ENCODE measurements around the gene BCAS3. TPM values are rescaled to one million over a fixed set of nuclear protein-coding genes. Genes with fewer than 3 reads are reported as not detected.

BCAS3 gene
- polyA plus RNA-seq, 1 donor from 2014 or later = 23.2 TPM

GRCh38 chr17:61201211-61201610 lies 523.6 kb downstream of the BCAS3 start:
- Mint-ChIP-seq H3K27me3 (no peaks in the 10 kb centered on the region), H3K36me3 (no peaks in the 10 kb centered on the region), H3K4me1 (no peaks in the 10 kb centered on the region), H3K27ac (no peak overlapping the region), H3K4me3 (no peak overlapping the region), H3K9me3 (peaks cover 0 to 2% (median 0%) of the 10 kb centered on the region in 3 donors)

GRCh38 chr17:61202564-61202963 lies 524.9 kb downstream of the BCAS3 start:
- no peak overlapping the region for H3K4me3 Mint-ChIP-seq
- H3K4me1 Mint-ChIP-seq = no peaks in the 10 kb centered on the region
- no peaks in the 10 kb centered on the region for H3K27me3 Mint-ChIP-seq
- no peaks in the 10 kb centered on the region for H3K9me3 Mint-ChIP-seq
- no peaks in the 10 kb centered on the region for H3K36me3 Mint-ChIP-seq
- no peak overlapping the region for H3K27ac Mint-ChIP-seq

GRCh38 chr17:61203671-61204131 lies 526.0 kb downstream of the BCAS3 start:
- no peaks in the 10 kb centered on the region for H3K9me3 Mint-ChIP-seq
- H3K4me1 Mint-ChIP-seq = no peaks in the 10 kb centered on the region
- H3K4me3 Mint-ChIP-seq = no peak overlapping the region
- peaks cover 3% of the 10 kb centered on the region for H3K27me3 Mint-ChIP-seq
- H3K27ac Mint-ChIP-seq = no peak overlapping the region
- no peaks in the 10 kb centered on the region for H3K36me3 Mint-ChIP-seq

GRCh38 chr17:61204456-61204855 lies 526.8 kb downstream of the BCAS3 start:
- Mint-ChIP-seq H3K36me3 (no peaks in the 10 kb centered on the region), H3K9me3 (no peaks in the 10 kb centered on the region)

GRCh38 chr17:61205401-61205800 lies 527.8 kb downstream of the BCAS3 start:
- H3K4me1 Mint-ChIP-seq = no peaks in the 10 kb centered on the region
- no peak overlapping the region for H3K4me3 Mint-ChIP-seq
- no peaks in the 10 kb centered on the region for H3K9me3 Mint-ChIP-seq
- H3K27me3 Mint-ChIP-seq = peaks cover 4% of the 10 kb centered on the region
- no peak overlapping the region for H3K27ac Mint-ChIP-seq
- H3K36me3 Mint-ChIP-seq = no peaks in the 10 kb centered on the region

More at GRCh38 chr17:61204456-61204855, 526.8 kb downstream of the BCAS3 start:
- H3K4me3 Mint-ChIP-seq = no peak overlapping the region
- no peaks in the 10 kb centered on the region for H3K4me1 Mint-ChIP-seq
- peaks cover 3% of the 10 kb centered on the region for H3K27me3 Mint-ChIP-seq
- H3K27ac Mint-ChIP-seq = no peak overlapping the region

- Mint-ChIP-seq H3K9me3 (no peaks in the 10 kb centered on the region), H3K27me3 (peaks cover 4% of the 10 kb centered on the region), H3K27ac (peak overlapping the region in 1 of 3 donors; percentile 81), H3K4me3 (no peak overlapping the region), H3K36me3 (no peaks in the 10 kb centered on the region), H3K4me1 (no peaks in the 10 kb centered on the region)
These were observed 528.3 kb downstream of the BCAS3 start for GRCh38 chr17:61205931-61206330.

- no peaks in the 10 kb centered on the region for H3K9me3 Mint-ChIP-seq
- H3K4me3 Mint-ChIP-seq = no peak overlapping the region
- H3K27me3 Mint-ChIP-seq = peaks cover 4% of the 10 kb centered on the region
- H3K36me3 Mint-ChIP-seq = no peaks in the 10 kb centered on the region
- no peaks in the 10 kb centered on the region for H3K4me1 Mint-ChIP-seq
- no peak overlapping the region for H3K27ac Mint-ChIP-seq
These were observed 529.3 kb downstream of the BCAS3 start for GRCh38 chr17:61206922-61207321.

- no peak overlapping the region for H3K27ac Mint-ChIP-seq
- no peaks in the 10 kb centered on the region for H3K9me3 Mint-ChIP-seq
- H3K4me3 Mint-ChIP-seq = no peak overlapping the region
- peaks cover 4% of the 10 kb centered on the region for H3K27me3 Mint-ChIP-seq
- no peaks in the 10 kb centered on the region for H3K4me1 Mint-ChIP-seq
- H3K36me3 Mint-ChIP-seq = no peaks in the 10 kb centered on the region
These were observed 530.9 kb downstream of the BCAS3 start for GRCh38 chr17:61208301-61209105.

GRCh38 chr17:61209106-61209439 lies 531.4 kb downstream of the BCAS3 start:
- Mint-ChIP-seq H3K9me3 (no peaks in the 10 kb centered on the region), H3K36me3 (no peaks in the 10 kb centered on the region), H3K4me3 (no peak overlapping the region), H3K4me1 (no peaks in the 10 kb centered on the region), H3K27ac (no peak overlapping the region), H3K27me3 (peaks cover 4% of the 10 kb centered on the region)

- no peaks in the 10 kb centered on the region for H3K9me3 Mint-ChIP-seq
- H3K27ac Mint-ChIP-seq = no peak overlapping the region
- H3K4me1 Mint-ChIP-seq = no peaks in the 10 kb centered on the region
- H3K36me3 Mint-ChIP-seq = no peaks in the 10 kb centered on the region
- H3K4me3 Mint-ChIP-seq = no peak overlapping the region
- H3K27me3 Mint-ChIP-seq = peaks cover 4% of the 10 kb centered on the region
These were observed 531.9 kb downstream of the BCAS3 start for GRCh38 chr17:61209525-61209924.

GRCh38 chr17:61211236-61211635 lies 533.6 kb downstream of the BCAS3 start:
- H3K9me3 Mint-ChIP-seq = no peaks in the 10 kb centered on the region
- H3K27ac Mint-ChIP-seq = no peak overlapping the region
- no peaks in the 10 kb centered on the region for H3K36me3 Mint-ChIP-seq
- peaks cover 4% of the 10 kb centered on the region for H3K27me3 Mint-ChIP-seq
- H3K4me3 Mint-ChIP-seq = no peak overlapping the region
- peaks cover 0 to 1% (median 0%) of the 10 kb centered on the region in 3 donors for H3K4me1 Mint-ChIP-seq

- no peak overlapping the region for H3K27ac Mint-ChIP-seq
- no peaks in the 10 kb centered on the region for H3K36me3 Mint-ChIP-seq
- H3K4me3 Mint-ChIP-seq = no peak overlapping the region
- peaks cover 4% of the 10 kb centered on the region for H3K27me3 Mint-ChIP-seq
- H3K9me3 Mint-ChIP-seq = no peaks in the 10 kb centered on the region
- H3K4me1 Mint-ChIP-seq = peaks cover 0 to 1% (median 0%) of the 10 kb centered on the region in 3 donors
These were observed 535.0 kb downstream of the BCAS3 start for GRCh38 chr17:61212655-61213054.

- H3K9me3 Mint-ChIP-seq = no peaks in the 10 kb centered on the region
- no peak overlapping the region for H3K4me3 Mint-ChIP-seq
- H3K36me3 Mint-ChIP-seq = peaks cover 2% of the 10 kb centered on the region
- peaks cover under 1% of the 10 kb centered on the region for H3K27me3 Mint-ChIP-seq
- H3K4me1 Mint-ChIP-seq = peaks cover 0 to 2% (median 1%) of the 10 kb centered on the region in 3 donors
- H3K27ac Mint-ChIP-seq = no peak overlapping the region
These were observed 537.1 kb downstream of the BCAS3 start for GRCh38 chr17:61214753-61215152.

GRCh38 chr17:61216066-61216465 lies 538.4 kb downstream of the BCAS3 start:
- Mint-ChIP-seq H3K4me1 (peaks cover 4 to 5% (median 4%) of the 10 kb centered on the region in 3 donors), H3K27me3 (no peaks in the 10 kb centered on the region), H3K36me3 (peaks cover 2% of the 10 kb centered on the region), H3K4me3 (no peak overlapping the region), H3K27ac (no peak overlapping the region), H3K9me3 (no peaks in the 10 kb centered on the region)

GRCh38 chr17:61217878-61218437 lies 540.3 kb downstream of the BCAS3 start:
- H3K4me3 Mint-ChIP-seq = peak overlapping the region in 1 of 4 donors; percentile 17
- no peaks in the 10 kb centered on the region for H3K9me3 Mint-ChIP-seq
- peaks cover 10 to 18% (median 17%) of the 10 kb centered on the region in 3 donors for H3K4me1 Mint-ChIP-seq
- H3K36me3 Mint-ChIP-seq = peaks cover 2% of the 10 kb centered on the region
- no peaks in the 10 kb centered on the region for H3K27me3 Mint-ChIP-seq
- no peak overlapping the region for H3K27ac Mint-ChIP-seq

- Mint-ChIP-seq H3K9me3 (no peaks in the 10 kb centered on the region), H3K27me3 (no peaks in the 10 kb centered on the region), H3K27ac (peak overlapping the region in 1 of 3 donors; percentile 25), H3K4me3 (no peak overlapping the region), H3K4me1 (peaks cover 12 to 18% (median 18%) of the 10 kb centered on the region in 3 donors), H3K36me3 (peaks cover 3% of the 10 kb centered on the region)
These were observed 540.8 kb downstream of the BCAS3 start for GRCh38 chr17:61218438-61218837.
